OCI-LY7 (cell line): ENCODE data around the gene HEY2. TPM values are rescaled to one million over a fixed set of nuclear protein-coding genes. Genes with fewer than 3 reads are reported as not detected.
A peak's percentile ranks its signal among the peaks of the same experiment; 100 is the strongest.

Source experiments
- BruUV-seq: library from RNA; stranded (reverse); fragments of 400-500 nt; replicated peaks from 2 replicates; lab custom pipeline; 2021; lab: Mats Ljungman, UMichigan
- CTCF ChIA-PET: fragments of 300-600 bp; sonication (Branson Sonifier 250); formaldehyde crosslinking; loops from one replicate; lab custom pipeline; 2022; ENCODE audit warnings: antibody characterized with exemption; ENCODE audit not compliant: unreplicated experiment; lab: Charles Lee
- POLR2A ChIA-PET: fragments of 300-600 bp; sonication (Branson Sonifier 250); formaldehyde crosslinking; loops from one replicate; lab custom pipeline; 2022; ENCODE audit warnings: antibody characterized with exemption; lab: Charles Lee
- DNase-seq: peaks from one replicate; pipeline ENCODE4 v3.0.0-alpha.2; 2015; ENCODE audit warnings: low spot score
- H2AFZ ChIP-seq: fragments of 200-600 bp; sonication (generic), shearing (Covaris generic); 2 replicates; pipeline ENCODE4 v1.6.1; 2014; ENCODE audit warnings: mild to moderate bottlenecking, antibody characterized with exemption, low read length, moderate library complexity
- H3K27ac ChIP-seq: fragments of 200-600 bp; sonication (generic); 2 replicates; pipeline ENCODE4 v1.5.1; 2014; ENCODE audit warnings: mixed run types, low read depth, mild to moderate bottlenecking, moderate library complexity, low read length, inconsistent platforms; ENCODE audit not compliant: poor library complexity, severe bottlenecking
- H3K36me3 ChIP-seq: fragments of 200-600 bp; sonication (generic); 2 replicates; pipeline ENCODE4 v1.6.1; 2014; ENCODE audit warnings: mild to moderate bottlenecking, antibody characterized with exemption, low read length, moderate library complexity, mixed read lengths; ENCODE audit not compliant: insufficient read depth
- H3K4me1 ChIP-seq: fragments of 200-600 bp; sonication (generic); 2 replicates; pipeline ENCODE4 v1.5.1; 2014; ENCODE audit warnings: mild to moderate bottlenecking, low read length; ENCODE audit not compliant: insufficient read depth, poor library complexity, severe bottlenecking
- H3K4me2 ChIP-seq: fragments of 200-600 bp; sonication (generic); 2 replicates; pipeline ENCODE4 v1.6.1; 2014; ENCODE audit warnings: mild to moderate bottlenecking, low read length
- H3K4me3 ChIP-seq: fragments of 200-600 bp; sonication (generic); 2 replicates; pipeline ENCODE4 v1.5.1; 2014; ENCODE audit warnings: mild to moderate bottlenecking, low read depth, low read length; ENCODE audit not compliant: poor library complexity, severe bottlenecking
- H3K79me2 ChIP-seq: fragments of 200-600 bp; sonication (generic); 2 replicates; pipeline ENCODE4 v1.6.1; 2016; ENCODE audit warnings: low read depth, mild to moderate bottlenecking, low read length, moderate library complexity, mixed read lengths; ENCODE audit not compliant: insufficient read depth
- H3K9me2 ChIP-seq: fragments of 200-600 bp; sonication (generic); 2 replicates; pipeline ENCODE4 v1.6.1; 2016; ENCODE audit warnings: mild to moderate bottlenecking, low read length, mixed read lengths; ENCODE audit not compliant: insufficient read depth
- H3K9me3 ChIP-seq: fragments of 200-600 bp; sonication (generic); 2 replicates; pipeline ENCODE4 v1.6.1; 2014; ENCODE audit warnings: mild to moderate bottlenecking, mixed run types, low read length, mixed read lengths
- H4K20me1 ChIP-seq: fragments of 200-600 bp; sonication (generic); 2 replicates; pipeline ENCODE4 v1.6.1; 2014; ENCODE audit warnings: mild to moderate bottlenecking, antibody characterized with exemption, low read length, moderate library complexity, mixed read lengths; ENCODE audit not compliant: insufficient read depth
- EZH2phosphoT487 ChIP-seq: fragments of 200-600 bp; sonication (generic); IDR thresholded peaks from 2 replicates; pipeline ENCODE4 v1.6.1; 2018; ENCODE audit warnings: low read depth, borderline replicate concordance, mild to moderate bottlenecking, mixed run types, antibody characterized with exemption, low read length, moderate library complexity, mixed read lengths
- intact Hi-C: fragments of 100-400 bp; cut with micrococcal nuclease; formaldehyde crosslinking; loops from one replicate; pipeline ENCODE4 v1.10.0; 2022; ENCODE audit not compliant: unreplicated experiment
- total RNA-seq, 2 experiments: library from RNA; depleted of rRNA in 1 of 2; stranded (reverse); fragments of >200 nt in 1 of 2; shearing (Covaris generic) in 1 of 2; gene quantifications; 2 replicates each; pipeline ENCODE4 v1.2.3, GENCODE V29; 2014 to 2022
- TF ChIP-seq, protein P1 (sequence below): fragments of 200-600 bp; sonication (generic); conservative IDR thresholded peaks from 2 replicates; pipeline ENCODE4 v1.5.1; 2014; ENCODE audit warnings: mild to moderate bottlenecking, antibody characterized with exemption, low read length, moderate library complexity, mixed read lengths

HEY2 gene
- total RNA-seq, 2 experiments from 2014 or later, result 0.32 to 1.3 TPM

DNA sequence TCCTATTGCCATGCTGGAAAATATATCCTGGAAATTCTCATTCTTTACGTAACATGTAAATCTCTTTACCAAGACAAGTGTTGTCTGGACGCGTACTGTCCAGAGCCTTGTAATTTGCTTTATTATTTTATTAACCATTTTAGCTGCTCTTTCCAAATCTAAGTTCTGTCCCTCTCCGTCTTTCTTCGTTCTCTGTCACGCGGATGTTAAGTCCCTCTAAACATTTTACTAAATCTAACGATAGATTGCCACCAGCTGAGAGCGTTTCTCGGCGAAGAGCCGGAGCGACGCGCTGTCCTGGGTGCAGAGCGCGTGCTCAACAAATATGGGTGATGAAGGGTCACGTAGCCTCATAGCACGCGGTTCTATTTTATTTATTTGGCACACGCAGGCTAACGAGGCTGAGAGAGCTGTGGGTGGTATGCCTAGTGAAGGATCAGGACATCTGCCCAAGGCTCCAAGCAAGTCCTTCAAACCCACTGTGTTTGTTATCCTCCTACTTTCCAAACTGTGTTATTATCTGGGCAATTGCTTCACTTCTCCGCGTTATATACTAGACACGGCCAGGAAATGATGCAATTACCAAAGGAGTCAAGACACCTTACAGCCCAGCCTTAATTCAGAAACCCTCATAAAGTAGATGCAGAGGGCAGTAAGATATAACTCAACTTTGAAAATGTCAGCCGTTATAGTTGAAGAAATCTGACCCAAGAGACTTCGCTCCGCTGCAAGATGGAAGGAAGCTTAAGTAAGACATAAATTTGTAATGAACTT is 31.3 kb downstream of the HEY2 start:
- POLR2A ChIA-PET, result interaction anchor here (0.5 to 8.5 kb wide), 24 partner anchors 11 to 480 kb away, joined by 3 to 106 read pairs (median 5); partner anchors contain the start of genes HDDC2, HINT3, NCOA7 and TRMT11
- peaks cover 30% of the 10 kb centered on the region for H3K79me2 ChIP-seq
- TSS peak; percentile 100 for BruUV-seq
- CTCF ChIA-PET, result interaction anchor here (0.8 to 2.2 kb wide), 5 partner anchors 9 to 177 kb away, joined by 3 to 12 read pairs (median 10); partner anchors contain the start of genes HINT3 and NCOA7
- H3K4me2 ChIP-seq, result peak overlapping the region; percentile 92
- H4K20me1 ChIP-seq, result no peaks in the 10 kb centered on the region
- no peak for TF ChIP-seq EZH2phosphoT487
- TF ChIP-seq, protein P1, sequence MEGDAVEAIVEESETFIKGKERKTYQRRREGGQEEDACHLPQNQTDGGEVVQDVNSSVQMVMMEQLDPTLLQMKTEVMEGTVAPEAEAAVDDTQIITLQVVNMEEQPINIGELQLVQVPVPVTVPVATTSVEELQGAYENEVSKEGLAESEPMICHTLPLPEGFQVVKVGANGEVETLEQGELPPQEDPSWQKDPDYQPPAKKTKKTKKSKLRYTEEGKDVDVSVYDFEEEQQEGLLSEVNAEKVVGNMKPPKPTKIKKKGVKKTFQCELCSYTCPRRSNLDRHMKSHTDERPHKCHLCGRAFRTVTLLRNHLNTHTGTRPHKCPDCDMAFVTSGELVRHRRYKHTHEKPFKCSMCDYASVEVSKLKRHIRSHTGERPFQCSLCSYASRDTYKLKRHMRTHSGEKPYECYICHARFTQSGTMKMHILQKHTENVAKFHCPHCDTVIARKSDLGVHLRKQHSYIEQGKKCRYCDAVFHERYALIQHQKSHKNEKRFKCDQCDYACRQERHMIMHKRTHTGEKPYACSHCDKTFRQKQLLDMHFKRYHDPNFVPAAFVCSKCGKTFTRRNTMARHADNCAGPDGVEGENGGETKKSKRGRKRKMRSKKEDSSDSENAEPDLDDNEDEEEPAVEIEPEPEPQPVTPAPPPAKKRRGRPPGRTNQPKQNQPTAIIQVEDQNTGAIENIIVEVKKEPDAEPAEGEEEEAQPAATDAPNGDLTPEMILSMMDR, result no peak
- peak overlapping the region; percentile 93 for H2AFZ ChIP-seq
- no peaks in the 10 kb centered on the region for H3K9me2 ChIP-seq
- H3K27ac ChIP-seq, result peak overlapping the region; percentile 91
- H3K4me3 ChIP-seq, result peak overlapping the region; percentile 74
- peaks cover 20% of the 10 kb centered on the region for H3K4me1 ChIP-seq
- H3K9me3 ChIP-seq, result no peaks in the 10 kb centered on the region
- H3K36me3 ChIP-seq, result peaks cover 3% of the 10 kb centered on the region; the same call in 1 of the 2 replicates
- DNase-seq, result peak; percentile 87
- intact Hi-C loops, result loop anchor here (1.0 to 2.0 kb wide), 6 partner anchors 10 to 560 kb away; partner anchors contain the start of genes CENPW, HEY2, HINT3 and NCOA7

DNA sequence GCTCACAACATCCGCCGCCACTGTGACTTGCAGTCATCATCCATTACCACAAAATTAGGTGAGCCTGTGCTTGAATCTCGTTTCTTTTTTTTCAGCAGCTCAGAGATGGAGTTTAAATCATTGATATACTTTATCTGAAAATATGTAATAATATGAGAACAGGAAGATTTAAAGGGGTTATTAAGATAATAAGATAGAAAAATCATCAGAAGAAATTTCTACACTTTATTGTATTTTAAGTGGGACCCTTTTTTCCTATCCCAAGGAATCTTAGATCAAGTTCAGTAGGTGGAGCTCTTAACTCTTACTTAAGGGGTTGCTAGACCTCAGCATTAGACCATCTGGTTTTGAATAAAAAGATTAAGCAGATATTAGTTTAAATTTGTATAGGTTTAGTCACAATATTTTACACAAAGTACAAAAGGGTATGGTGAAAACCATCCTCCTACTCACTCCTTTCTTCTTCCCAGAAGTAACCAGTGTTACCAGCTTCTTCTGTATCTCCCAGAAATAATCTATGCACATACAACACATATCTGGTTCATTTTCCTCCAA is 32.0 kb downstream of the HEY2 start:
- H3K27ac ChIP-seq, result peak overlapping the region; percentile 91
- peaks cover 9% of the 10 kb centered on the region for H3K36me3 ChIP-seq
- CTCF ChIA-PET, result interaction anchor here (0.8 to 2.2 kb wide), 5 partner anchors 9 to 176 kb away, joined by 3 to 12 read pairs (median 10); partner anchors contain the start of genes HINT3 and NCOA7
- BruUV-seq, result TSS peak; percentile 86
- no peak for DNase-seq
- H3K79me2 ChIP-seq, result peaks cover 30% of the 10 kb centered on the region
- POLR2A ChIA-PET, result interaction anchor here (0.5 to 8.5 kb wide), 25 partner anchors 10 to 1485 kb away, joined by 3 to 106 read pairs (median 5); partner anchors contain the start of genes HDDC2, HINT3, NCOA7 and RNF146
- H3K9me3 ChIP-seq, result no peaks in the 10 kb centered on the region
- H2AFZ ChIP-seq, result peak overlapping the region; percentile 93
- intact Hi-C loops, result loop anchor here (1.0 to 2.0 kb wide), 2 partner anchors 33 to 175 kb away; partner anchors contain the start of genes HEY2 and HINT3
- TF ChIP-seq, protein P1, result peak; percentile 88
- TF ChIP-seq EZH2phosphoT487, result no peak
- H3K4me1 ChIP-seq, result peaks cover 20% of the 10 kb centered on the region
- peak overlapping the region; percentile 74 for H3K4me3 ChIP-seq
- no peaks in the 10 kb centered on the region for H3K9me2 ChIP-seq
- no peaks in the 10 kb centered on the region for H4K20me1 ChIP-seq
- H3K4me2 ChIP-seq, result peak overlapping the region; percentile 92
